Activated CD4-positive, alpha-beta T cell treated with anti-CD3 and anti-CD28 coated beads, Interleukin-2, amount 10 ng/mL, durations not matched to agents 7 days and 5 days (primary cell): ENCODE results near the gene SYT2. TPM values are rescaled to one million over a fixed set of nuclear protein-coding genes. Genes with fewer than 3 reads are reported as not detected.
"Not testable (repeated sequence)": the region's sequence is repeated elsewhere in the genome, so short reads cannot be mapped to it uniquely, and the experiment has no call there.

ENCODE experiments used
- CTCF ChIA-PET: fragments of 350-600 bp; sonication (Branson Sonifier 250); formaldehyde crosslinking; loops from one replicate; lab custom pipeline; 2021; ENCODE audit warnings: antibody characterized with exemption; lab: Charles Lee
- POLR2A ChIA-PET: fragments of 350-600 bp; sonication (Branson Sonifier 250); formaldehyde crosslinking; loops from one replicate; lab custom pipeline; 2021; ENCODE audit warnings: antibody characterized with exemption; lab: Charles Lee
- DNase-seq: peaks from one replicate; pipeline ENCODE4 v3.0.0-alpha.2; 2020
- H3K27ac Mint-ChIP-seq: one replicate; pipeline ENCODE4 v1.8.0; 2021; ENCODE audit warnings: mild to moderate bottlenecking, moderate library complexity, mixed read lengths
- H3K27me3 Mint-ChIP-seq: one replicate; pipeline ENCODE4 v1.8.0; 2021; ENCODE audit warnings: mixed read lengths
- H3K36me3 Mint-ChIP-seq: one replicate; pipeline ENCODE4 v1.8.0; 2021; ENCODE audit warnings: low read depth, mixed read lengths
- H3K4me1 Mint-ChIP-seq: one replicate; pipeline ENCODE4 v1.8.0; 2021; ENCODE audit warnings: mixed read lengths
- H3K4me3 Mint-ChIP-seq: one replicate; pipeline ENCODE4 v1.8.0; 2021; ENCODE audit warnings: mild to moderate bottlenecking, moderate library complexity, mixed read lengths
- H3K9me3 Mint-ChIP-seq: one replicate; pipeline ENCODE4 v1.8.0; 2021; ENCODE audit warnings: mixed read lengths
- total RNA-seq, 2 experiments: library from RNA; stranded (reverse); gene quantifications; one replicate each; pipeline ENCODE4 v1.2.3, GENCODE V29; 2021

Gene SYT2
- total RNA-seq, 2 experiments from 2014 or later: not detected

GRCh38 chr1:202630541-202630940, 79.7 kb downstream of the SYT2 start:
- no peak for DNase-seq
- peaks cover 68% of the 10 kb centered on the region for H3K27me3 Mint-ChIP-seq

GRCh38 chr1:202630096-202630495, 80.2 kb downstream of the SYT2 start:
- H3K27me3 Mint-ChIP-seq: peaks cover 64% of the 10 kb centered on the region
- H3K27ac Mint-ChIP-seq, CTCF ChIA-PET, H3K4me3 Mint-ChIP-seq, H3K9me3 Mint-ChIP-seq, POLR2A ChIA-PET, H3K36me3 Mint-ChIP-seq, DNase-seq: not testable (repeated sequence)
- H3K4me1 Mint-ChIP-seq: peaks cover 28% of the 10 kb centered on the region

More at GRCh38 chr1:202630541-202630940, 79.7 kb downstream of the SYT2 start:
- POLR2A ChIA-PET: no interaction called here
- H3K36me3 Mint-ChIP-seq: no peaks in the 10 kb centered on the region
- CTCF ChIA-PET: interaction anchor here (0.7 kb wide), 1 partner anchor 36 kb away, joined by 3 read pairs; no protein-coding TSS in a partner anchor
- H3K27ac Mint-ChIP-seq: no peak overlapping the region
- H3K4me1 Mint-ChIP-seq: peaks cover 28% of the 10 kb centered on the region
- no peaks in the 10 kb centered on the region for H3K9me3 Mint-ChIP-seq
- no peak overlapping the region for H3K4me3 Mint-ChIP-seq

DNA sequence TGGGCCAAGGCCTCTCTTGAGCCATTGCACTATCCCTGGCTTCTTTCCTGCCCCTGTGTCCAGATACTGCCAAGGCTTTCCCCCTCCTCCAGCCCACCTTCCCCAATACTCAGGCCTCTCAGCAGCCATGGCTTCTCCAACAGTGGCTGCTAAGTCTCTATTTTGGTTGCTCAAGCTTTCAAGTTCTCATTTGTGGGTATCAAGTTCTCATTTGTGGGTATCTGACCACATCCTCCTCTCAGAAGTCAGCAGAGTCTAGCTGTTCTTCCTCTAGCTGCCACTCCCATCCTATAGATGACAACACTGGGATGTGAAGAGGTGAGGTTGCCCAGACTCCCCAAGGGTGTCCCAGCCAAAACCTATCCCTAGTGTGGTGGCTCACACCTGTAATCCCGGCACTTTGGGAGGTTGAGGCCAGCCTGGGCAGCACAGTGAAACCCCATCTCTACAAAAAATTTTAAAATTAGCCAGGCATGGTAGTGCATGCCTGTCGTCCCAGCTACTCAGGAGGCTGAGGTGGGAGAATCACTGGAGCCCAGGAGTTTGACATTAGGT, 80.9 kb downstream of the SYT2 start:
- peak overlapping the region; percentile 73 for H3K27ac Mint-ChIP-seq
- H3K9me3 Mint-ChIP-seq, POLR2A ChIA-PET, H3K36me3 Mint-ChIP-seq: not testable (repeated sequence)
- H3K27me3 Mint-ChIP-seq: peaks cover 59% of the 10 kb centered on the region
- H3K4me1 Mint-ChIP-seq: peaks cover 28% of the 10 kb centered on the region
- DNase-seq: peak; percentile 68
- CTCF ChIA-PET: interaction anchor here (0.9 kb wide), 1 partner anchor 26 kb away, joined by 3 read pairs; no protein-coding TSS in a partner anchor
- H3K4me3 Mint-ChIP-seq: peak overlapping the region; percentile 9

GRCh38 chr1:202628646-202629215, 81.5 kb downstream of the SYT2 start:
- H3K4me1 Mint-ChIP-seq: peaks cover 28% of the 10 kb centered on the region
- DNase-seq: no peak
- POLR2A ChIA-PET: no interaction called here
- H3K4me3 Mint-ChIP-seq: peak overlapping the region; percentile 9
- peak overlapping the region; percentile 73 for H3K27ac Mint-ChIP-seq
- no peaks in the 10 kb centered on the region for H3K36me3 Mint-ChIP-seq
- H3K9me3 Mint-ChIP-seq: no peaks in the 10 kb centered on the region
- CTCF ChIA-PET: interaction anchor here (0.9 kb wide), 1 partner anchor 25 kb away, joined by 3 read pairs; no protein-coding TSS in a partner anchor
- H3K27me3 Mint-ChIP-seq: peaks cover 54% of the 10 kb centered on the region

GRCh38 chr1:202627841-202628565, 82.3 kb downstream of the SYT2 start:
- Mint-ChIP-seq H3K27me3 (peaks cover 47% of the 10 kb centered on the region), H3K4me3 (no peak overlapping the region), H3K36me3 (no peaks in the 10 kb centered on the region), H3K27ac (peak overlapping the region; percentile 11), H3K4me1 (peaks cover 28% of the 10 kb centered on the region), H3K9me3 (no peaks in the 10 kb centered on the region)
- DNase-seq: no peak
- ChIA-PET POLR2A (no interaction called here), CTCF (no interaction called here)

GRCh38 chr1:202627036-202627435, 83.2 kb downstream of the SYT2 start:
- POLR2A ChIA-PET, DNase-seq, H3K9me3 Mint-ChIP-seq, H3K36me3 Mint-ChIP-seq, H3K4me3 Mint-ChIP-seq, H3K27ac Mint-ChIP-seq: not testable (repeated sequence)
- Mint-ChIP-seq H3K27me3 (peaks cover 42% of the 10 kb centered on the region), H3K4me1 (peaks cover 28% of the 10 kb centered on the region)
- CTCF ChIA-PET: interaction anchor here (0.6 to 0.8 kb wide), 2 partner anchors 59 to 1626 kb away, joined by 3 read pairs; no protein-coding TSS in a partner anchor

DNA sequence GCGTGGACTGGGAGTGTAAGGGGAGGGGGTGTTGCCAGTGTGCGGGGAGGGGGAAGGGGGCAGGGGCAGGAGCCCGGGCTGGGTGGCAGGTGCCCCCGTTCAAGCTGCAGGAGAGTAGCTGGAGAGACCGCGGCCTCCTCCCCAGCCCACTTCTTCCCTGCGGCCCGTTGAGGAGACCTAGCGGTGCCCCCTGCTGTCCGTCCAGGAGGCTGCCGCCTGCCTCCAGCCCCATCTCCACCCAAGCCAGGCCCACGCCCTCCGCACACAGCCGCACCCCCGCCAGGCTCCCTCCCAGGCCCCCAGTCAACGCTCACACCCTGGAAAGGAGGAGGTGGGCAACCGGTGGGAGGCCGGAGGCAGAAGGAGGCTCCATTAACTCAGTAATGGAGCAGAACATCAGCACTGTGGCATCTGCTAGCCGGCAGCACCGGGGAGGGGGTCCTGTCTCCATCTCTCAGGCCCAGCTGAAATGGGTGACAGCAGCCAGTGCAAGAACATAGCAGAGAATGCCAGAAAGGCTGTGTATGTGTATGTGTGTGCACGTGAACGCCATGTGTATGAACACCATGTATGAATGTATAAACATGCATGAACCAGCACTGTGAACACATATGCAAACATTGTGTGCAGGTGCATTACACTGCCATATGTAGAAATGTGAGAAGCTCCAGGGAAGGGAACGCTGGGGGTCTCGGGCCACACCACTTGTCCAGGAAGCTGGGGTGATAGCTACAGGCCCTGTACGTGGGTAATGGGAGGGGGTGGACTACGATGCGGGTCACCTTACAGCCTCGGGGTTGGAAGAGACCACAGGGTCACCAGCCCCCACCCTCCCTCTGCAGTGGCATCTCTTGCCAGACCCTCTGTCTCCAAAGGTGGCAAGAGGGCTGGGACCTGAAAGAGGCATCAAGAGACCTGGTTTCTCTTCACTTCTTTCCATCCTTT, 84.6 kb downstream of the SYT2 start:
- ChIA-PET CTCF (interaction anchor here (1.0 kb wide), 2 partner anchors 17 to 122 kb away, joined by 3 read pairs; no protein-coding TSS in a partner anchor), POLR2A (no interaction called here)
- H3K27me3 Mint-ChIP-seq: peaks cover 39% of the 10 kb centered on the region
- no peaks in the 10 kb centered on the region for H3K9me3 Mint-ChIP-seq
- H3K27ac Mint-ChIP-seq: no peak overlapping the region
- H3K4me3 Mint-ChIP-seq: no peak overlapping the region
- peak; percentile 64 for DNase-seq
- H3K4me1 Mint-ChIP-seq: peaks cover 28% of the 10 kb centered on the region
- no peaks in the 10 kb centered on the region for H3K36me3 Mint-ChIP-seq

- POLR2A ChIA-PET: no interaction called here
- DNase-seq: no peak
- CTCF ChIA-PET: interaction anchor here (1.0 kb wide), 1 partner anchor 16 kb away, joined by 3 read pairs; no protein-coding TSS in a partner anchor
- no peaks in the 10 kb centered on the region for H3K36me3 Mint-ChIP-seq
- no peak overlapping the region for H3K4me3 Mint-ChIP-seq
- H3K27me3 Mint-ChIP-seq: peaks cover 36% of the 10 kb centered on the region
- H3K9me3 Mint-ChIP-seq: no peaks in the 10 kb centered on the region
- H3K4me1 Mint-ChIP-seq: peaks cover 22% of the 10 kb centered on the region
- no peak overlapping the region for H3K27ac Mint-ChIP-seq
Observed at GRCh38 chr1:202624781-202625108, 85.5 kb downstream of the SYT2 start.

GRCh38 chr1:202624088-202624780, 86.0 kb downstream of the SYT2 start:
- Mint-ChIP-seq H3K9me3 (no peaks in the 10 kb centered on the region), H3K4me1 (peaks cover 17% of the 10 kb centered on the region), H3K4me3 (no peak overlapping the region), H3K27me3 (peaks cover 39% of the 10 kb centered on the region), H3K36me3 (no peaks in the 10 kb centered on the region), H3K27ac (no peak overlapping the region)
- ChIA-PET POLR2A (no interaction called here), CTCF (no interaction called here)
- no peak for DNase-seq

GRCh38 chr1:202623476-202623875, 86.8 kb downstream of the SYT2 start:
- H3K4me3 Mint-ChIP-seq, CTCF ChIA-PET, H3K4me1 Mint-ChIP-seq, H3K36me3 Mint-ChIP-seq, H3K27ac Mint-ChIP-seq, POLR2A ChIA-PET, DNase-seq, H3K9me3 Mint-ChIP-seq: not testable (repeated sequence)
- peaks cover 39% of the 10 kb centered on the region for H3K27me3 Mint-ChIP-seq

DNA sequence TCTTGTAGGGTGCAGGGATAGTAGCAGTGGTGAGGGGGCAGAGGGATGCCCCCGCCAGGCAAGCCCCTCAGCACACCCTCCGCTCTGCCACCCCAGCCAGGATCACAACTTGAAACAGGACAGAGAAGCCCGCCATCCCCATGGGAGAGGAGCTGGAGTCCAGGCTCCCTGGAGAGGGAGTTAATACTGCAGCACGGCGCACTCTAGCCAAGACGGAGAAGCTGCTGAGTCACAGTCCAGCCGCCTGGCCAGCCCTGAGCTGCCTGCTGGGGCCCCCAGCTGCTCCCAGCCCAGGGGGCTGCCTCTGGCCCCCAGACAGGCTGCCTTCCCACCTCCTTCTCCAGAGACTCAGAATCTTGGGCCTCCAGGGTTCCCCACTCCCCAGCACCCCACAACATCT, 87.2 kb downstream of the SYT2 start:
- POLR2A ChIA-PET: no interaction called here
- no peak overlapping the region for H3K4me3 Mint-ChIP-seq
- H3K36me3 Mint-ChIP-seq: no peaks in the 10 kb centered on the region
- peaks cover 5% of the 10 kb centered on the region for H3K4me1 Mint-ChIP-seq
- DNase-seq: no peak
- no peaks in the 10 kb centered on the region for H3K9me3 Mint-ChIP-seq
- peaks cover 39% of the 10 kb centered on the region for H3K27me3 Mint-ChIP-seq
- CTCF ChIA-PET: no interaction called here
- no peak overlapping the region for H3K27ac Mint-ChIP-seq

GRCh38 chr1:202622388-202622787, 87.9 kb downstream of the SYT2 start:
- no peak overlapping the region for H3K27ac Mint-ChIP-seq
- H3K9me3 Mint-ChIP-seq: no peaks in the 10 kb centered on the region

More at GRCh38 chr1:202622388-202622787, 87.9 kb downstream of the SYT2 start:
- no peaks in the 10 kb centered on the region for H3K4me1 Mint-ChIP-seq
- peaks cover 36% of the 10 kb centered on the region for H3K27me3 Mint-ChIP-seq
- ChIA-PET CTCF (interaction anchor here (0.6 kb wide), 1 partner anchor 140 kb away, joined by 4 read pairs; no protein-coding TSS in a partner anchor), POLR2A (no interaction called here)
- no peak for DNase-seq
- H3K36me3 Mint-ChIP-seq: no peaks in the 10 kb centered on the region
- H3K4me3 Mint-ChIP-seq: no peak overlapping the region
